ENCODE measurements around the gene TMEM247.
A peak's percentile ranks its signal among the peaks of the same experiment; 100 is the strongest.
"Not testable (repeated sequence)": the region's sequence is repeated elsewhere in the genome, so short reads cannot be mapped to it uniquely, and the experiment has no call there.

Gene TMEM247

GRCh38 chr2:46459694-46460093 lies 19.7 kb upstream of the TMEM247 start:
- DNase-seq, result no peak

- DNase-seq, result peak; percentile 60
Observed at GRCh38 chr2:46460241-46460921, 19.0 kb upstream of the TMEM247 start.

GRCh38 chr2:46461011-46461674 lies 18.2 kb upstream of the TMEM247 start:
- peak; percentile 58 for DNase-seq

GRCh38 chr2:46461709-46462171 lies 17.6 kb upstream of the TMEM247 start:
- DNase-seq, result no peak

- DNase-seq, result no peak
Observed at GRCh38 chr2:46462936-46463335, 16.4 kb upstream of the TMEM247 start.

GRCh38 chr2:46469116-46469515 lies 10.2 kb upstream of the TMEM247 start:
- DNase-seq, result no peak

- no peak for DNase-seq
Observed at GRCh38 chr2:46469700-46470099, 9.7 kb upstream of the TMEM247 start.

GRCh38 chr2:46470114-46470628 lies 9.2 kb upstream of the TMEM247 start:
- no peak for DNase-seq

GRCh38 chr2:46471019-46471583 lies 8.3 kb upstream of the TMEM247 start:
- no peak for DNase-seq

GRCh38 chr2:46471697-46472096 lies 7.7 kb upstream of the TMEM247 start:
- no peak for DNase-seq

GRCh38 chr2:46472165-46472564 lies 7.2 kb upstream of the TMEM247 start:
- not testable (repeated sequence) for DNase-seq

GRCh38 chr2:46477462-46477861 lies 1.9 kb upstream of the TMEM247 start:
- not testable (repeated sequence) for DNase-seq

GRCh38 chr2:46477925-46478324 lies 1.4 kb upstream of the TMEM247 start:
- no peak for DNase-seq

- no peak for DNase-seq
Observed at GRCh38 chr2:46480562-46480961, 1.2 kb downstream of the TMEM247 start.

- DNase-seq, result no peak
Observed at GRCh38 chr2:46481198-46482193, 2.1 kb downstream of the TMEM247 start.

GRCh38 chr2:46482490-46482889 lies 3.1 kb downstream of the TMEM247 start:
- no peak for DNase-seq

- no peak for DNase-seq
Observed at GRCh38 chr2:46485002-46485401, 5.6 kb downstream of the TMEM247 start.

- DNase-seq, result no peak
Observed at GRCh38 chr2:46486436-46486835, 7.1 kb downstream of the TMEM247 start.

- peak; percentile 57 for DNase-seq
Observed at GRCh38 chr2:46487667-46488335, 8.4 kb downstream of the TMEM247 start.

GRCh38 chr2:46488389-46488788 lies 9.0 kb downstream of the TMEM247 start:
- DNase-seq, result no peak

- no peak for DNase-seq
Observed at GRCh38 chr2:46489423-46490174, 10.2 kb downstream of the TMEM247 start.
